Measurements from ENCODE around the gene SERPING1. TPM values are rescaled to one million over a fixed set of nuclear protein-coding genes. Genes with fewer than 3 reads are reported as not detected.

Gene SERPING1
- total RNA-seq, 1 donor from 2014 or later, result 471 TPM

DNA sequence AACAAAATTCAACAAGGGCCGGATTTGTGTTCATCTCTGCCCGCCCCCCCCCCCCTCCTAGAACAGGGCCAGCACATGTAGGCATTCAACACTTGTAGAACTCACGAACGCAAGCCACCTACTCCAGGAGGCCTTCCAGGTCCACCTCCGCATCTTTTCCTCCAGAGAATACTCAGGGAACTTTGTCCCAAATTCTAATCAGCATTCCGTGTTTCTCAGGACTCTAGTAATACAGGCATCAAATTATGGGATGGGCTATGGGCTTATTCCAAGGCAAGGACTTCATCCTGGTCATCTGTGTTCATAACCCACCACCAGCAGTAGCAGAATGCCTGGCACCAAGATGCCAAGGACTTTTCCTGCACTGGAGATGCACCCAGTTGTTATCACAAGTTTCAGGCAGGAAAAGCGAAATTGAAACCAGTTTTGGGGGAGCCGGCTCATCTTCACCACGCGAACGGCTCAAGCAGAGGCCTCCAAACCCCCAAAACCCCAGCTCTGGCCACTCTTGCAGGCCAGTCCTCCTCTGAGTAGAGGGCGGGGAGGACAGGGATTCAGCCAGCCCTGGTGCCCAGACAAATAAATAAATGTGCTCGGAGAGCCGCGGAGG is 30.5 kb upstream of the SERPING1 start:
- Histone ChIP-seq H3K9me3 (no peaks in the 10 kb centered on the region), H3K27me3 (ENCODE audit: low read depth) (no peaks in the 10 kb centered on the region), H3K36me3 (no peaks in the 10 kb centered on the region), H3K4me3 (peak overlapping the region; percentile 98), H3K4me1 (peaks cover 35% of the 10 kb centered on the region), H3K27ac (peak overlapping the region; percentile 87)
- DNase-seq, result no peak
- intact Hi-C loops (cut with DNase I), result loop anchor here (5.0 kb wide), 1 partner anchor 75 kb away; no protein-coding TSS in a partner anchor
- TF ChIP-seq, protein P1, sequence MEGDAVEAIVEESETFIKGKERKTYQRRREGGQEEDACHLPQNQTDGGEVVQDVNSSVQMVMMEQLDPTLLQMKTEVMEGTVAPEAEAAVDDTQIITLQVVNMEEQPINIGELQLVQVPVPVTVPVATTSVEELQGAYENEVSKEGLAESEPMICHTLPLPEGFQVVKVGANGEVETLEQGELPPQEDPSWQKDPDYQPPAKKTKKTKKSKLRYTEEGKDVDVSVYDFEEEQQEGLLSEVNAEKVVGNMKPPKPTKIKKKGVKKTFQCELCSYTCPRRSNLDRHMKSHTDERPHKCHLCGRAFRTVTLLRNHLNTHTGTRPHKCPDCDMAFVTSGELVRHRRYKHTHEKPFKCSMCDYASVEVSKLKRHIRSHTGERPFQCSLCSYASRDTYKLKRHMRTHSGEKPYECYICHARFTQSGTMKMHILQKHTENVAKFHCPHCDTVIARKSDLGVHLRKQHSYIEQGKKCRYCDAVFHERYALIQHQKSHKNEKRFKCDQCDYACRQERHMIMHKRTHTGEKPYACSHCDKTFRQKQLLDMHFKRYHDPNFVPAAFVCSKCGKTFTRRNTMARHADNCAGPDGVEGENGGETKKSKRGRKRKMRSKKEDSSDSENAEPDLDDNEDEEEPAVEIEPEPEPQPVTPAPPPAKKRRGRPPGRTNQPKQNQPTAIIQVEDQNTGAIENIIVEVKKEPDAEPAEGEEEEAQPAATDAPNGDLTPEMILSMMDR (IDR thresholded peaks at IDR 0.05), result no peak
- ATAC-seq, result peak in 1 of 2 donors; percentile 6

DNA sequence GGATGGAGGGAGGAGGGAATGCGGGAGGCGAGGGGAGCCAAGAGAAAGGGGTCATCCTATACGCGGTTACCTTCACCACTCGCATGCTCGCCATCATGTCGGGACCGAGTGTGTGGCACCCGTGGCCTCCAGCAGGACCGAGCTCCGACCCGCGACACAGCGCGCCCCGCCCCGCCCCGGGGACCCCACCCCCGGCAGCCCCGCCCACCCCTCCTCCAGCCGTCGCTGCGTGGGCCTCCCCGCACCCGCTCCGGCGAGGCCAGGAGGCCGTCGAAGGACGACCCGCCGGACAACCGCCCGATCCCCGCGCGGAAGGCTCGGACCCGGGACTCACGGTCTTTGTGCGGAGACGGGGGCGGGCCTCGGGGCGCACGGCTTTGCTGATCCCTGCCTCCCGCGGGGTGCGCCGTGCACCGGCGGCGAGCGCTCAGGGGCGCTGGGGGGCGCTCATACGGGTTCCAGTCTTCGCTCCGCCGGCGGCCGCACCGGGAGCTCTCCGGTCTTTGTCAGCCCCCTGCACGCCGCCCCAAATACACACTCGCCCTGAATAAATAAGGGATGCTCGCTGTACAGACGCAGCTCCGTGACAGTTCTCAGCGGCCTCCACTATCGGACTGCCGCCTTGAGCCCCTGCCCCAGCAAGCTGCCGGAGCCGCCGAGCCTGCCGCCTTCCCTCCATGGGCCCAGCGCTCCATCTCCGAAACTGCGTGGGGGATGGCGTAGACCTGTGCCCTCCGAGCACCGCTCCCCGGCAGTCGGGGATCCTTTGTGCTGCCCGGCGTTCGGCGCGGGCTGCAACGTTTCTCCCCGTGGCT is 29.8 kb upstream of the SERPING1 start, which contains the start of gene UBE2L6:
UBE2L6 (minus strand) TSS at position 158 of the 815 bp plus-strand sequence; CDS start at position 97, 61 bp downstream.
- peak within 1 kb of the TSS; percentile 87 for H3K27ac ChIP-seq
- H3K4me1 ChIP-seq, result peaks cover 32% of the 10 kb centered on the region
- TF ChIP-seq, protein P1 (IDR thresholded peaks at IDR 0.05), result peak; percentile 95
- H3K36me3 ChIP-seq, result no peaks in the 10 kb centered on the region
- ATAC-seq, result peak; percentile 90 to 94
- H3K9me3 ChIP-seq, result no peaks in the 10 kb centered on the region
- no peaks in the 10 kb centered on the region for H3K27me3 ChIP-seq (ENCODE audit: low read depth)
- DNase-seq, result peak; percentile 90
- peak within 1 kb of the TSS; percentile 98 for H3K4me3 ChIP-seq
- intact Hi-C loops (cut with DNase I), result loop anchor here (5.0 kb wide), 1 partner anchor 75 kb away; no protein-coding TSS in a partner anchor

DNA sequence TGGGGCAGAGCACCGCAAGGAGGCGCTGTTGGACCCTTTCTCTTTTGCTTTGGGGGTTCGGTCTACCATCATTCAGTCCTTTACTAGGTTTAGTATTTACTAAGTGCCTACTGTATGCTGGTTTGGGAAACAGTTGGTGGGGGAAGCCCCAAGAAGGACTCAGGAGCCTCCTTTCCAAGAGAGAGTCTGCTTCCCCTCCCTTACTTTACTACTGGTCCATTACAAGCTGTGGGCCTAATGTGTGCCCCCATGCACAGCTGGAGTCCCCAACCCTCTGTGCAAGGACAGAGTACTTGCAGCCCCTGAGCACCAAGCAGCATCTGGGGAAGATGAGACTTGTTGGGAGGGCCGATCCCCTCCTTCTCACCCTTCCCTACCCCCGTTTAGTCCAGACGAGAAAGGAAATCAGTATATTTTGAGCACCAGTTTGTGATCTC is 29.1 kb upstream of the SERPING1 start:
- Histone ChIP-seq H3K27me3 (ENCODE audit: low read depth) (no peaks in the 10 kb centered on the region), H3K4me3 (peak overlapping the region; percentile 98), H3K36me3 (no peaks in the 10 kb centered on the region), H3K4me1 (peaks cover 32% of the 10 kb centered on the region), H3K27ac (peak overlapping the region; percentile 87), H3K9me3 (no peaks in the 10 kb centered on the region)
- ATAC-seq, result peak; percentile 10 to 15
- DNase-seq, result no peak
- intact Hi-C loops (cut with DNase I), result loop anchor here (5.0 kb wide), 1 partner anchor 74 kb away; no protein-coding TSS in a partner anchor
- TF ChIP-seq, protein P1 (IDR thresholded peaks at IDR 0.05), result no peak

DNA sequence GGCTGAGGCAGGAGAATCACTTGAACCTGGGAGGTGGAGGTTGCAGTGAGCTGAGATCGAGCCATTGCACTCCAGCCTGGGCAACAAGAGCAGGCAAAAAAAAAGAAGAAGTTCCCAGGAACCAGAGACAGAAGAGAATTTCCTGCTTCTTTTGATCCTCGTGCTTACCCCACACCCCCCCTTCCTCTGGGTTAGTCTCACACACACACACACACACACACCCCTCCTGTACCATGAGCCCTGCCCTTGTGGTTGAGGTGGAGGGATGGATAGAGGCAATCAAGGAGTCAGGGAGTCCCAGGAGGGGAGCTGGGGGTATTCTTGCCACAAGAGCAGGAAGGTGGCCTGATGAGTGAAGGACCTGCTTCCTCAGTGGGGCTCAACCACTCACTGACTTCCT is 25.9 kb upstream of the SERPING1 start:
- ATAC-seq, result no peak
- no peak for DNase-seq
- peaks cover 17% of the 10 kb centered on the region for H3K4me1 ChIP-seq
- TF ChIP-seq, protein P1 (IDR thresholded peaks at IDR 0.05), result no peak
- peaks cover 7% of the 10 kb centered on the region for H3K27me3 ChIP-seq (ENCODE audit: low read depth)
- H3K4me3 ChIP-seq, result no peak overlapping the region
- intact Hi-C loops (cut with DNase I), result no loop called here
- H3K36me3 ChIP-seq, result no peaks in the 10 kb centered on the region
- no peak overlapping the region for H3K27ac ChIP-seq
- no peaks in the 10 kb centered on the region for H3K9me3 ChIP-seq

DNA sequence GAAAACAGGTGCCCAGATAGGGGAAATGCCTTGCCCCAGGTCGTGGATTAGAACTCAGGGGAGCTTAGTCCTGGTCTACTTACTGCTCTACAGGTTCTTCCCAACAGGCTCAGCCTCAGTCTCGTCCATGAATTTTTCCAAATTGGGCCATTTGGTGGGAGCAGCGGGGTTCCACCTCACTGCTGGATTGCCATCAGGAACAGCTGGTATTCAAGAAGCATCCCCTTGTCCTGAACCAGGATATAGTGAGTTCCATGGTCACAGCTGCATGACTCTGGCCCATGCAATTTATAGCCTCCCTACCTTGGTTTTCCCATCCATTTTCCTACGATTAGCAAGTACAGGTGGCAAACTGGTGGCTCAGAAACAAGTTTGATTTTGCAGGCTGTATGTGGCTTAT is 23.4 kb upstream of the SERPING1 start:
- intact Hi-C loops (cut with DNase I), result no loop called here
- DNase-seq (no peak), ATAC-seq (no peak)
- peaks cover 7% of the 10 kb centered on the region for H3K27me3 ChIP-seq (ENCODE audit: low read depth)
- no peak overlapping the region for H3K4me3 ChIP-seq
- H3K9me3 ChIP-seq, result no peaks in the 10 kb centered on the region
- TF ChIP-seq, protein P1 (IDR thresholded peaks at IDR 0.05), result no peak
- H3K36me3 ChIP-seq, result no peaks in the 10 kb centered on the region
- peaks cover 5% of the 10 kb centered on the region for H3K4me1 ChIP-seq
- H3K27ac ChIP-seq, result no peak overlapping the region

Data from lower lobe of right lung (tissue), 2 donors.